Measurements from ENCODE around the gene PSD2. TPM values are rescaled to one million over a fixed set of nuclear protein-coding genes. Genes with fewer than 3 reads are reported as not detected.

The PSD2 gene
- polyA plus RNA-seq (2012; ENCODE audit: low read depth, missing spikeins): 0.08 TPM

- TF ChIP-seq POLR2A (IDR thresholded peaks at IDR 0.05; ENCODE audit: low read depth, low read length) (no peak), POLR2AphosphoS5 (IDR thresholded peaks at IDR 0.05; ENCODE audit: low read depth, low read length) (no peak), POU2F2 (IDR thresholded peaks at IDR 0.05; ENCODE audit: low read depth, low read length) (no peak), PAX5 (IDR thresholded peaks at IDR 0.05; ENCODE audit: insufficient read depth, low read length, severe bottlenecking) (no peak), TAF1 (IDR thresholded peaks at IDR 0.05; ENCODE audit: low read depth, low read length) (no peak), SPI1 (IDR thresholded peaks at IDR 0.05; ENCODE audit: low read depth, low read length) (no peak)
- DNase-seq (ENCODE audit: insufficient read length, low spot score): peak; percentile 53
- FAIRE-seq: no peak
Measured at GRCh38 chr5:139795074-139796001, at the start of gene PSD2. PSD2 (plus strand) TSS chr5:139795808; CDS start chr5:139809441, 13,633 bp downstream.

DNA sequence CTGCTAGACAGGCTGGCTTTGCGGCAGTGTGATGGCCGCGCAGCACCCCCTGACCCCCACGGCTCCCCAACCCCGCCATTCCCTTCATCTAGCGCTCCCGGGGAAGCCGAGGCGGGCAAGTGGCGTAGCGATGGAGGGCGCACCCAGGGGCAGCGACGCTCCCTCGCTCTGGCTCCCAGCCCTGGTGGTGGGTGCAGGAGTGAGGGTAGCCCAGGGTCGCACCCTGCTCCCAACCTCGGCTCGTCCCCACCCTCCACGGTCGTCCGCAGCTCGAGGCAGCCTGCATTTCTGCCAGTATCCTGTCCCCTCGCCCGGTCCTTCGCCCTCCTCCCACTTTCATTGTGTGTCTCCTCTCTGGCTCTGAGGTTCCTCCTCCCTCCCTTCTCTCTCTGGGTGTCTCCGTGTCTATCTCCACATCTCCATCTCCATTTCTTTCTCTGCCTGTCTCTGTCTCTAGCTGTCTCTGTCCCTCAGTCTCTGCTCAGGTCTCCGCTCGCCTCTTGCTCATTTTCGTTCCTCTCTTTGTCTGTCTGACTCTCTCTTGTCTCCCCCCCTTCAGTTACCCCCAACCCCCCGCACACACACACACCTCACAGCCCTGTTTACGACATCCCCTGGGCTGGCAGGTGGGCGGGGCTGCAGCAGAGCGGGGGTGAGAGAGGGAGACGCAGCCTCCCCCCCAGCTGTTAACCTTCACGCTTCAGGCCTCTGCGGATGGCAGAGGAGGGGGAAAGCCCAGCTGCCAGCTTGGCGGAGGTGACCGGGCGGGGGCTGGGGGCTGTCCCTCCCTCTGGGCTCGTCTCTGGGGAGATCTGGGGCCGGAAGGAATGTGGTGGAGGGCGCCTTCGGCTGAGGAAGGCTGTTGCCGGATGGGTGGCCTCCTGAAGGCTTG is 48.7 kb upstream of the PSD2 start:
- peak; percentile 92 for FAIRE-seq

DNA sequence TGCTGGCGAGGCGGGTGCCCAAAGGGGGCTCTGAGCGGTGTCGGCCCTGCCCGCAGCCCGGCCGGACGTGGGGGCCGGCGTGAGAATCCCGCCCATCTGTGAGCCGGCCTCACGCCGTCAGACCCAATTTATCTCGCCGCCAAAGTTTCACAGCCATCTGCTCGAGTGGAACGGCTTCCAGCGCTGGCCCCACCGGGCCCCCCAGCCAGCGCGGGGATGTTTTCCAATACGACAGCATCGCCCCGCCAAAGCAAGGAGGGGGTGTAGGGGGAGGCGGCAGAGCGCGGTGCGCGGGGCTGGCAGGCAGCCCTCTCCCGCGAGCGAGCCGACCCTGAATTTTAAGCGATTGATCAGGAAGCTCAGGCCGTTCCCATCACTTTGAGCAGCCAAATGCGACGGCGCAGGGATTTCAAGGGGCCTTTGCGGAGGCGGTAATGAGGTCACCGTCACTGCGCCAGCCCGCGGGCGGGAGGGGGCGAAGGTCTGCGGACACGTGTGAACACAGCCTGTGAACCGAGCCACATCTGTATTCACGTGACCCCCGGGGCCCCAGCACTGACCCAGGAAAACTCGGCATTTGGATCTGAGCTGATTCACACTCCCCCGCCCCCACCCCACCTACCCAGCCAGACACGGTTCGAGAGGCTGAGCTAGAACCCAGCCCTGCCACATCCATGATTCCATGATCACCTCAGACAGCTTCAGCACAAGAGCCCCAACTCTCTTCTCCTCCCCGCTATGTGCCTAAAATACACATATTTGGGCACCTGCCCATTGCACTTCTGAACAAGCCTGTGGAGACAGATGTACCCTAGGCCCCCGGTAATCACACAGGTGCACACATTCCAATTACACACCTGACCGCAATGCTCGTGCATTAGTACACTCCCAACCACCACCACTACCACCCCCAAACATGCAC is 47.8 kb upstream of the PSD2 start:
- FAIRE-seq (no peak), DNase-seq (ENCODE audit: insufficient read length, low spot score) (no peak)
- no peak for TF ChIP-seq PAX5 (IDR thresholded peaks at IDR 0.05; ENCODE audit: insufficient read depth, low read length, severe bottlenecking)
- no peak for TF ChIP-seq POLR2A (IDR thresholded peaks at IDR 0.05; ENCODE audit: low read depth, low read length)
- no peak for TF ChIP-seq SPI1 (IDR thresholded peaks at IDR 0.05; ENCODE audit: low read depth, low read length)
- TF ChIP-seq POLR2AphosphoS5 (IDR thresholded peaks at IDR 0.05; ENCODE audit: low read depth, low read length): no peak
- TF ChIP-seq POU2F2 (IDR thresholded peaks at IDR 0.05; ENCODE audit: low read depth, low read length): no peak
- no peak for TF ChIP-seq TAF1 (IDR thresholded peaks at IDR 0.05; ENCODE audit: low read depth, low read length)

More for the DNA sequence above, 48.7 kb upstream of the PSD2 start:
- peak; percentile 49 for DNase-seq (ENCODE audit: insufficient read length, low spot score)
- TF ChIP-seq POLR2A (IDR thresholded peaks at IDR 0.05; ENCODE audit: low read depth, low read length) (no peak), PAX5 (IDR thresholded peaks at IDR 0.05; ENCODE audit: insufficient read depth, low read length, severe bottlenecking) (peak; percentile 10)

DNA sequence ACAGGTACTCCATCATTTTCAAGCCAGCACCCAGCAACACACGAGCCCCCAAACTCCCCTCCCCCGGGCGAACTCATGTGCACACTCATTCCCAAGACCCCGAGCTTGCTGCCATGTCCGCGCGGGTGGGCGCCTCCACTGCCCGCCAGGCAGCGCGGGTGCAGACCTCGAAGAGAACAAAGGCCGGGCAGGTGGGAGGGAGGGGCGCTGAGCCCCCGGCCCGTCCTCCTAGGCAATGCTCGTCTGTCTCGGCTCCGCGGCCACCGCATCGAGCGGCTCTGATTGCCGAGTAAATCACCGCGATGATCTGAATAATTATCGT is 47.1 kb upstream of the PSD2 start:
- DNase-seq (ENCODE audit: insufficient read length, low spot score): no peak
- FAIRE-seq: no peak
- TF ChIP-seq TAF1 (IDR thresholded peaks at IDR 0.05; ENCODE audit: low read depth, low read length) (no peak), PAX5 (IDR thresholded peaks at IDR 0.05; ENCODE audit: insufficient read depth, low read length, severe bottlenecking) (no peak), POLR2AphosphoS5 (IDR thresholded peaks at IDR 0.05; ENCODE audit: low read depth, low read length) (no peak), POLR2A (IDR thresholded peaks at IDR 0.05; ENCODE audit: low read depth, low read length) (no peak), POU2F2 (IDR thresholded peaks at IDR 0.05; ENCODE audit: low read depth, low read length) (no peak), SPI1 (IDR thresholded peaks at IDR 0.05; ENCODE audit: low read depth, low read length) (no peak)

DNA sequence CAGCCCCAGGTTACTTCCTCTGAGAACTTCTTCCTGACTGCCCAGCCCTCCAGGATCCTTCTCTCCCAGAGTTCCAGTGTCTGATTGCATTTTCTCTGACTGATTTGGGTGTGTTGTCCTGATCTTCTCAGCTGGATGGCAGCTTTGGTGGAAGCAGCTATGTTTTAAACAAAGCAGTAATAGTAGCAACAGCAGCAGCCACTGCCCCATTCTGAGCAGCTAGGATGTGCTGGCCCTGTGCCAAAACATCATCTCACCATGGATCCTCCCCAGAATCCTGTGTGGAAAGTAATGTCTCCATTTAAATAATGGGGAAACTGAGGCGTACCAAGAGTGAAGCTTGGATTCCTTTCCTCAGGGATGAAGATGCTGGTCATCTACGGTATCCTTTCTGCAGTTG is 46.4 kb upstream of the PSD2 start:
- FAIRE-seq (no peak), DNase-seq (ENCODE audit: insufficient read length, low spot score) (no peak)
- TF ChIP-seq POU2F2 (IDR thresholded peaks at IDR 0.05; ENCODE audit: low read depth, low read length) (no peak), TAF1 (IDR thresholded peaks at IDR 0.05; ENCODE audit: low read depth, low read length) (no peak), POLR2AphosphoS5 (IDR thresholded peaks at IDR 0.05; ENCODE audit: low read depth, low read length) (no peak), PAX5 (IDR thresholded peaks at IDR 0.05; ENCODE audit: insufficient read depth, low read length, severe bottlenecking) (no peak), POLR2A (IDR thresholded peaks at IDR 0.05; ENCODE audit: low read depth, low read length) (no peak), SPI1 (IDR thresholded peaks at IDR 0.05; ENCODE audit: low read depth, low read length) (no peak)

GRCh38 chr5:139751236-139751635 is 44.4 kb upstream of the PSD2 start:
- FAIRE-seq (no peak), DNase-seq (ENCODE audit: insufficient read length, low spot score) (no peak)
- TF ChIP-seq POLR2AphosphoS5 (IDR thresholded peaks at IDR 0.05; ENCODE audit: low read depth, low read length): no peak
- TF ChIP-seq POU2F2 (IDR thresholded peaks at IDR 0.05; ENCODE audit: low read depth, low read length): no peak
- TF ChIP-seq SPI1 (IDR thresholded peaks at IDR 0.05; ENCODE audit: low read depth, low read length): no peak
- no peak for TF ChIP-seq TAF1 (IDR thresholded peaks at IDR 0.05; ENCODE audit: low read depth, low read length)
- no peak for TF ChIP-seq POLR2A (IDR thresholded peaks at IDR 0.05; ENCODE audit: low read depth, low read length)
- no peak for TF ChIP-seq PAX5 (IDR thresholded peaks at IDR 0.05; ENCODE audit: insufficient read depth, low read length, severe bottlenecking)

DNA sequence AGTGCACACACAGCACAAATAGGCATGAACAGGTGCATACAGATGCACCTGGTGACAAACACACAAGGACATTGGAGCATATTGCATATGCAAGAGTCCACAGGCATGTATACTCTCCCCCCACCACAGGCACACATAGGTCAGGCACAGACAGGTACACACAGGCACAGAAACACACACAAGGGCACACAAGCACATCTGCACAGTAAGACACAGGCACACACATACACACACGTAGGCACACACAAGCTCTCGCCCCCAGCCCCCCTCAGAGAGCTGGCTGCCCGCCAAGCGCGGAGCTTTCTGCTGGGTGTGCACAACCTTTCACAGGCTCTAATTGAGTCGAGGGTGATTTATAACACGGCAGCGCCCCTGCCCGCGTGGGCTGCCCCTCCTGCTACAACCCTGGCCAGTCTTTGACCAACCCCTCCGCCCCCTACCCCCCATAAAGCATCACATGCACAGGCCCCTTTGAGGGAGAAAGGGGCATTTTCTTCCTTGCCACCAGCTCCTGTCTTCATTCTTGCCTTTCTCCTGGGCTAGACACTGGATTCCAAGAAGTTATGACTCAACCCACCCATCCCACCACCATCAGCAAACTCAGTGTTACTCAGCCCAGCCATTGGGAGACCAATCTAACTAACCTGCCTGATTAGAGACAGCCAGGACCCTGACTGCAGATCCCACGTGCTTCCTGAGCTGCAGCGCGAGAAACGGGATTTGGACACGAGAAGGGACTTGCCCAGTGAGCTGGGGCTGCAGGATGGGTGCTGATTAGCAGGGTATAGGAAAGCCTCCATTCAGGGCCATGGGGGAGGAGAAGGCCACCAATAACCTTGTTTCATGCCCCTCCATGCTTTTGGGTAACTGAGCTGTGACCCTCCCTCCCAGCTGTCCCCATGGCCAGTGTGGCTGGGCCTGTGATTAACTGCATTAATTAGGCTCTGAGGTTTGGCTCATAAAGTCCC is 42.8 kb upstream of the PSD2 start:
- TF ChIP-seq POLR2AphosphoS5 (IDR thresholded peaks at IDR 0.05; ENCODE audit: low read depth, low read length) (no peak), PAX5 (IDR thresholded peaks at IDR 0.05; ENCODE audit: insufficient read depth, low read length, severe bottlenecking) (no peak), POLR2A (IDR thresholded peaks at IDR 0.05; ENCODE audit: low read depth, low read length) (no peak), SPI1 (IDR thresholded peaks at IDR 0.05; ENCODE audit: low read depth, low read length) (no peak)
- DNase-seq (ENCODE audit: insufficient read length, low spot score): no peak
- FAIRE-seq: no peak
